ENCODE data around the gene ETV6. TPM values are rescaled to one million over a fixed set of nuclear protein-coding genes. Genes with fewer than 3 reads are reported as not detected.

Gene ETV6
- total RNA-seq, 2 donors from 2014 or later, result 41.4 to 58.4 TPM

- H3K36me3 ChIP-seq, result no peaks in the 10 kb centered on the region
- ATAC-seq (ENCODE audit: insufficient number of reproducible peaks, low FRiP score, low read depth), result no peak
- H3K4me1 ChIP-seq (ENCODE audit: control insufficient read depth in 1 of 2, low read depth in 2 of 2), result peaks cover 13 to 26% of the 10 kb centered on the region in 2 donors
- H3K27ac ChIP-seq, result no peak overlapping the region
- DNase-seq (ENCODE audit: low spot score), result no peak
- no peaks in the 10 kb centered on the region for H3K9me3 ChIP-seq
- H3K4me3 ChIP-seq, result no peak overlapping the region
- no peak for TF ChIP-seq CTCF (IDR thresholded peaks at IDR 0.05)
- no peaks in the 10 kb centered on the region for H3K27me3 ChIP-seq (replicated peaks; ENCODE audit: insufficient read depth)
These were observed 170.2 kb downstream of the ETV6 start for GRCh38 chr12:11819643-11820042.

- Histone ChIP-seq H3K4me1 (ENCODE audit: control insufficient read depth in 1 of 2, low read depth in 2 of 2) (peaks cover 16 to 30% of the 10 kb centered on the region in 2 donors), H3K36me3 (no peaks in the 10 kb centered on the region), H3K27me3 (replicated peaks; ENCODE audit: insufficient read depth) (no peaks in the 10 kb centered on the region), H3K4me3 (no peak overlapping the region), H3K27ac (no peak overlapping the region), H3K9me3 (no peaks in the 10 kb centered on the region)
- ATAC-seq (ENCODE audit: insufficient number of reproducible peaks, low FRiP score, low read depth) (no peak), DNase-seq (ENCODE audit: low spot score) (no peak)
- no peak for TF ChIP-seq CTCF (IDR thresholded peaks at IDR 0.05)
These were observed 171.0 kb downstream of the ETV6 start for GRCh38 chr12:11820476-11820875.

- DNase-seq (ENCODE audit: low spot score), result no peak
- H3K9me3 ChIP-seq, result no peaks in the 10 kb centered on the region
- H3K27ac ChIP-seq, result no peak overlapping the region
- no peak for ATAC-seq (ENCODE audit: insufficient number of reproducible peaks, low FRiP score, low read depth)
- H3K27me3 ChIP-seq (replicated peaks; ENCODE audit: insufficient read depth), result no peaks in the 10 kb centered on the region
- no peaks in the 10 kb centered on the region for H3K36me3 ChIP-seq
- no peak for TF ChIP-seq CTCF (IDR thresholded peaks at IDR 0.05)
- H3K4me1 ChIP-seq (ENCODE audit: control insufficient read depth in 1 of 2, low read depth in 2 of 2), result peaks cover 19 to 40% of the 10 kb centered on the region in 2 donors
- no peak overlapping the region for H3K4me3 ChIP-seq
These were observed 172.1 kb downstream of the ETV6 start for GRCh38 chr12:11821386-11822080.

- H3K4me1 ChIP-seq (ENCODE audit: control insufficient read depth in 1 of 2, low read depth in 2 of 2), result peaks cover 24 to 48% of the 10 kb centered on the region in 2 donors
- TF ChIP-seq CTCF (IDR thresholded peaks at IDR 0.05), result no peak
- ATAC-seq (ENCODE audit: insufficient number of reproducible peaks, low FRiP score, low read depth), result no peak
- no peak overlapping the region for H3K4me3 ChIP-seq
- no peak for DNase-seq (ENCODE audit: low spot score)
- H3K9me3 ChIP-seq, result no peaks in the 10 kb centered on the region
- H3K27me3 ChIP-seq (replicated peaks; ENCODE audit: insufficient read depth), result no peaks in the 10 kb centered on the region
- no peak overlapping the region for H3K27ac ChIP-seq
- H3K36me3 ChIP-seq, result no peaks in the 10 kb centered on the region
These were observed 172.8 kb downstream of the ETV6 start for GRCh38 chr12:11822081-11822834.

- no peaks in the 10 kb centered on the region for H3K36me3 ChIP-seq
- ATAC-seq (ENCODE audit: insufficient number of reproducible peaks, low FRiP score, low read depth), result no peak
- H3K9me3 ChIP-seq, result no peaks in the 10 kb centered on the region
- H3K27me3 ChIP-seq (replicated peaks; ENCODE audit: insufficient read depth), result no peaks in the 10 kb centered on the region
- DNase-seq (ENCODE audit: low spot score), result no peak
- peaks cover 28 to 55% of the 10 kb centered on the region in 2 donors for H3K4me1 ChIP-seq (ENCODE audit: control insufficient read depth in 1 of 2, low read depth in 2 of 2)
- H3K27ac ChIP-seq, result no peak overlapping the region
- no peak overlapping the region for H3K4me3 ChIP-seq
- no peak for TF ChIP-seq CTCF (IDR thresholded peaks at IDR 0.05)
These were observed 173.6 kb downstream of the ETV6 start for GRCh38 chr12:11823043-11823442.
